SK-N-SH treated with all-trans-retinoic acid at 6 μM for 48 hours (cell line): ENCODE data around the gene POLR2A.

Experiments used
- ATAC-seq: fragments of 200-7000 bp; cut with Tn5 transposase; 3 replicates; pipeline ENCODE4 v1.9.1; 2020; ENCODE audit warnings: mild to moderate bottlenecking, moderate library complexity
- ARNTL ChIP-seq: fragments of 450-650 bp; formaldehyde crosslinking; IDR thresholded peaks from 2 replicates; pipeline ENCODE4 v1.5.0; 2020; ENCODE audit warnings: low read depth, mild to moderate bottlenecking, moderate library complexity, borderline replicate concordance
- CREB5 ChIP-seq: fragments of 250-450 bp; sonication (Bioruptor Pico); IDR thresholded peaks from 2 replicates; pipeline ENCODE4 v1.5.1; 2020; ENCODE audit warnings: low read depth, mild to moderate bottlenecking, moderate library complexity
- ESRRG ChIP-seq: fragments of 250-450 bp; sonication (Bioruptor Pico); IDR thresholded peaks from 2 replicates; pipeline ENCODE4 v1.6.1; 2021; ENCODE audit warnings: mild to moderate bottlenecking
- GLIS3 ChIP-seq: fragments of 250-450 bp; sonication (Bioruptor Pico); IDR thresholded peaks from 2 replicates; pipeline ENCODE4 v1.5.0; 2020; ENCODE audit warnings: mild to moderate bottlenecking, moderate library complexity
- ISL1 ChIP-seq: fragments of 250-450 bp; sonication (Bioruptor Pico); IDR thresholded peaks from 2 replicates; pipeline ENCODE4 v2.1.2; 2022; ENCODE audit warnings: mild to moderate bottlenecking, moderate library complexity
- OSR1 ChIP-seq: fragments of 250-450 bp; sonication (Bioruptor Pico); IDR thresholded peaks from 2 replicates; pipeline ENCODE4 v1.8.0; 2022; ENCODE audit warnings: moderate library complexity, mild to moderate bottlenecking, inconsistent platforms
- PATZ1 ChIP-seq: fragments of 250-450 bp; sonication (Bioruptor Pico); IDR thresholded peaks from 2 replicates; pipeline ENCODE4 v1.8.0; 2020; ENCODE audit warnings: mild to moderate bottlenecking, moderate library complexity, borderline replicate concordance
- POU6F1 ChIP-seq: fragments of 250-450 bp; sonication (Bioruptor Pico); IDR thresholded peaks from 2 replicates; pipeline ENCODE4 v1.8.0; 2021; ENCODE audit warnings: low read depth, mild to moderate bottlenecking, moderate library complexity, borderline replicate concordance
- PPARA ChIP-seq: fragments of 250-450 bp; sonication (Bioruptor Pico); IDR thresholded peaks from 2 replicates; pipeline ENCODE4 v1.5.0; 2020; ENCODE audit warnings: mild to moderate bottlenecking, borderline replicate concordance
- SNAI2 ChIP-seq: fragments of 250-450 bp; sonication (Bioruptor Pico); IDR thresholded peaks from 2 replicates; pipeline ENCODE4 v1.5.0; 2020; ENCODE audit warnings: mild to moderate bottlenecking, moderate library complexity
- TCF4 ChIP-seq: fragments of 250-450 bp; sonication (Bioruptor Pico); IDR thresholded peaks from 2 replicates; pipeline ENCODE4 v1.8.0; 2021; ENCODE audit warnings: mild to moderate bottlenecking, moderate library complexity, borderline replicate concordance
- TOX ChIP-seq: fragments of 250-450 bp; sonication (Bioruptor Pico); IDR thresholded peaks from 2 replicates; pipeline ENCODE4 v1.8.0; 2021; ENCODE audit warnings: mild to moderate bottlenecking, moderate library complexity, borderline replicate concordance
- TSHZ2 ChIP-seq: fragments of 250-450 bp; sonication (Bioruptor Pico); IDR thresholded peaks from 2 replicates; pipeline ENCODE4 v1.5.0; 2020; ENCODE audit warnings: mild to moderate bottlenecking, moderate library complexity
- ZC3H10 ChIP-seq: fragments of 250-450 bp; sonication (Bioruptor Pico); IDR thresholded peaks from 2 replicates; pipeline ENCODE4 v1.5.1; 2021; ENCODE audit warnings: mild to moderate bottlenecking, moderate library complexity
- ZFP3 ChIP-seq: fragments of 250-450 bp; sonication (Bioruptor Pico); IDR thresholded peaks from 2 replicates; pipeline ENCODE4 v1.5.0; 2020; ENCODE audit warnings: mild to moderate bottlenecking, moderate library complexity
- ZFP30 ChIP-seq: fragments of 450-650 bp; formaldehyde crosslinking; IDR thresholded peaks from 2 replicates; pipeline ENCODE4 v1.5.0; 2022; ENCODE audit warnings: mild to moderate bottlenecking, moderate library complexity
- ZNF565 ChIP-seq: fragments of 450-650 bp; formaldehyde crosslinking; conservative IDR thresholded peaks from 2 replicates; pipeline ENCODE4 v1.5.0; 2020; ENCODE audit warnings: low read depth, mild to moderate bottlenecking, moderate library complexity
- ZNF70 ChIP-seq: fragments of 450-650 bp; formaldehyde crosslinking; IDR thresholded peaks from 2 replicates; pipeline ENCODE4 v1.5.0; 2020; ENCODE audit warnings: mild to moderate bottlenecking, moderate library complexity
- ZNF8 ChIP-seq: fragments of 450-650 bp; formaldehyde crosslinking; IDR thresholded peaks from 2 replicates; pipeline ENCODE4 v1.5.0; 2020; ENCODE audit warnings: mild to moderate bottlenecking, moderate library complexity

The POLR2A gene

GRCh38 chr17:7511108-7511507, 26.9 kb downstream of the POLR2A start:
- ATAC-seq, result no peak; the same call in 2 of the 3 replicates

GRCh38 chr17:7512105-7512504, 27.9 kb downstream of the POLR2A start:
- no peak for ATAC-seq
- no peak for TF ChIP-seq PATZ1 (CRISPR knock-in tag)
- no peak for TF ChIP-seq ESRRG
- TF ChIP-seq ZNF8, result no peak
- no peak for TF ChIP-seq CREB5 (CRISPR knock-in tag)
- no peak for TF ChIP-seq ISL1 (CRISPR knock-in tag)
- no peak for TF ChIP-seq ZC3H10 (CRISPR knock-in tag)
- no peak for TF ChIP-seq ZFP30 (CRISPR knock-in tag)
- TF ChIP-seq TCF4 (CRISPR knock-in tag), result no peak
- no peak for TF ChIP-seq TSHZ2 (CRISPR knock-in tag)
- TF ChIP-seq TOX (CRISPR knock-in tag), result no peak
- TF ChIP-seq ZFP3 (CRISPR knock-in tag), result no peak
- no peak for TF ChIP-seq OSR1 (CRISPR knock-in tag)
- no peak for TF ChIP-seq ZNF70 (CRISPR knock-in tag)
- TF ChIP-seq ARNTL (CRISPR knock-in tag), result no peak
- no peak for TF ChIP-seq PPARA (CRISPR knock-in tag)
- no peak for TF ChIP-seq GLIS3

More at GRCh38 chr17:7511108-7511507, 26.9 kb downstream of the POLR2A start:
- TF ChIP-seq ZNF70 (CRISPR knock-in tag), result no peak
- no peak for TF ChIP-seq ZNF565 (CRISPR knock-in tag)
- TF ChIP-seq SNAI2, result no peak
- no peak for TF ChIP-seq TCF4 (CRISPR knock-in tag)
- TF ChIP-seq POU6F1, result no peak
- no peak for TF ChIP-seq PATZ1 (CRISPR knock-in tag)
- no peak for TF ChIP-seq ESRRG
- no peak for TF ChIP-seq ZFP3 (CRISPR knock-in tag)
- TF ChIP-seq ZC3H10 (CRISPR knock-in tag), result no peak
- TF ChIP-seq ARNTL (CRISPR knock-in tag), result no peak
- no peak for TF ChIP-seq TSHZ2 (CRISPR knock-in tag)
- TF ChIP-seq PPARA (CRISPR knock-in tag), result no peak
- TF ChIP-seq ZNF8, result no peak
- no peak for TF ChIP-seq OSR1 (CRISPR knock-in tag)
- TF ChIP-seq TOX (CRISPR knock-in tag), result no peak
